GM19324 (cell line): ENCODE data around the gene NAT14.
"Not testable (repeated sequence)": the region's sequence is repeated elsewhere in the genome, so short reads cannot be mapped to it uniquely, and the experiment has no call there.

Experiments used
- ATAC-seq: cut with Tn5 transposase; IDR thresholded peaks from one replicate; pipeline ENCODE4 v1.9.1; 2021; ENCODE audit warnings: mild to moderate bottlenecking, moderate library complexity; ENCODE audit not compliant: unreplicated experiment, low FRiP score

The NAT14 gene

GRCh38 chr19:55484593-55485438, at the start of gene NAT14:
NAT14 (plus strand) TSS chr19:55485188; CDS start chr19:55485709, 521 bp downstream.
- no peak for ATAC-seq

GRCh38 chr19:55436847-55437246, 48.1 kb upstream of the NAT14 start:
- no peak for ATAC-seq

GRCh38 chr19:55437410-55437809, 47.6 kb upstream of the NAT14 start:
- ATAC-seq: no peak

- no peak for ATAC-seq
Observed at GRCh38 chr19:55439052-55439451, 45.9 kb upstream of the NAT14 start.

- no peak for ATAC-seq
Observed at GRCh38 chr19:55440411-55441105, 44.4 kb upstream of the NAT14 start.

- no peak for ATAC-seq
Observed at GRCh38 chr19:55441319-55441691, 43.7 kb upstream of the NAT14 start.

GRCh38 chr19:55441692-55442321, 43.2 kb upstream of the NAT14 start:
- ATAC-seq: no peak

GRCh38 chr19:55442372-55442961, 42.5 kb upstream of the NAT14 start:
- ATAC-seq: no peak

- no peak for ATAC-seq
Observed at GRCh38 chr19:55443045-55443823, 41.8 kb upstream of the NAT14 start, which contains the start of gene SHISA7. SHISA7 (minus strand) TSS chr19:55443300; CDS start chr19:55442863, 437 bp downstream.

GRCh38 chr19:55443824-55444480, 41.0 kb upstream of the NAT14 start:
- ATAC-seq: no peak

GRCh38 chr19:55444646-55445045, 40.3 kb upstream of the NAT14 start:
- no peak for ATAC-seq

- ATAC-seq: no peak
Observed at GRCh38 chr19:55446060-55446459, 38.9 kb upstream of the NAT14 start.

GRCh38 chr19:55447421-55448174, 37.4 kb upstream of the NAT14 start:
- ATAC-seq: no peak

GRCh38 chr19:55448175-55448490, 36.9 kb upstream of the NAT14 start:
- not testable (repeated sequence) for ATAC-seq

GRCh38 chr19:55449469-55449868, 35.5 kb upstream of the NAT14 start:
- no peak for ATAC-seq

GRCh38 chr19:55451163-55451964, 33.6 kb upstream of the NAT14 start:
- ATAC-seq: no peak

- no peak for ATAC-seq
Observed at GRCh38 chr19:55451965-55452748, 32.8 kb upstream of the NAT14 start.
